HG02678 (cell line): ENCODE data around the gene KRT86.

Source experiments
- ATAC-seq: cut with Tn5 transposase; IDR thresholded peaks from one replicate; pipeline ENCODE4 v1.9.1; 2021; ENCODE audit warnings: mild to moderate bottlenecking, moderate library complexity; ENCODE audit not compliant: unreplicated experiment

Gene KRT86

GRCh38 chr12:52351196-52352059 lies 77.0 kb downstream of the KRT86 start:
- no peak for ATAC-seq

DNA sequence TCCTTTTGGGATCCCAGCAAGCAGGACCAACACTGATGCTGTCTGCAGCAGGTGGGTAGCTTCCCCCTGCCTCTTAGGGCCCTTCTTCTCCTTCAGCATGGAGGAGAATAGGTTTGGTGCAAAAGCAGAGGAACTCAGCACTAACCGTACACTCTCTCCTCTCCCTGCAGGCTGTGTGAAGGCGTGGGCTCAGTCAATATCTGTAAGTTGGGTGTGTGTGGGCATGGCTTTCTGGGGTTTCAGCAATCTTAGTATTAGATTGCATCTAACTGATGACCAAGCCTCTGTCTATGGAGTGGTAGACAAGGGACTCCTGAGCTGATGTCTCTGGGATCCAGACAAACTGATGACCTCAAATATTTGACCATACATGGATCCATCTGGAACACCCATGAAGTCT lies 78.5 kb downstream of the KRT86 start:
- ATAC-seq: no peak

DNA sequence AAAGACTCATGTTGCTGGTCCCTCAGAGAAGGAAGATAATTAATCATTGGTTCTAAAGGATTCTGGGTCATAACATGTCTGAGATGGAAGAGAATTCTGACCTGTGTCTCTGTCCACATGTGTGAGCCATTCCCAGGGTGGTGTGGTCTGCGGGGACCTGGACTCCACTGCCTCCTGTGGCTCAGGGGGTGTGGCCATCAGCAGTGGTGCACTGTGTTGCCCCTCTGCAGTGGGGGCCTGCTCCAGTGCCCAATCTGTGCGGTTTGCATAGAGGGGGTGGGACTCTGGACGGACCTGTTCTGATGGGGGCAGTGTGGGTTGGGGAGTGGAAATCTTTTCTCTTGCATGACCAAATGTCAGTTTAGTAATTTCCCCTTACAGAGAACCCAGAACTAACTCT lies 79.3 kb downstream of the KRT86 start:
- no peak for ATAC-seq

GRCh38 chr12:52354200-52354599 lies 79.8 kb downstream of the KRT86 start:
- ATAC-seq: no peak

- no peak for ATAC-seq
Measured at GRCh38 chr12:52355176-52355575, 80.7 kb downstream of the KRT86 start.

DNA sequence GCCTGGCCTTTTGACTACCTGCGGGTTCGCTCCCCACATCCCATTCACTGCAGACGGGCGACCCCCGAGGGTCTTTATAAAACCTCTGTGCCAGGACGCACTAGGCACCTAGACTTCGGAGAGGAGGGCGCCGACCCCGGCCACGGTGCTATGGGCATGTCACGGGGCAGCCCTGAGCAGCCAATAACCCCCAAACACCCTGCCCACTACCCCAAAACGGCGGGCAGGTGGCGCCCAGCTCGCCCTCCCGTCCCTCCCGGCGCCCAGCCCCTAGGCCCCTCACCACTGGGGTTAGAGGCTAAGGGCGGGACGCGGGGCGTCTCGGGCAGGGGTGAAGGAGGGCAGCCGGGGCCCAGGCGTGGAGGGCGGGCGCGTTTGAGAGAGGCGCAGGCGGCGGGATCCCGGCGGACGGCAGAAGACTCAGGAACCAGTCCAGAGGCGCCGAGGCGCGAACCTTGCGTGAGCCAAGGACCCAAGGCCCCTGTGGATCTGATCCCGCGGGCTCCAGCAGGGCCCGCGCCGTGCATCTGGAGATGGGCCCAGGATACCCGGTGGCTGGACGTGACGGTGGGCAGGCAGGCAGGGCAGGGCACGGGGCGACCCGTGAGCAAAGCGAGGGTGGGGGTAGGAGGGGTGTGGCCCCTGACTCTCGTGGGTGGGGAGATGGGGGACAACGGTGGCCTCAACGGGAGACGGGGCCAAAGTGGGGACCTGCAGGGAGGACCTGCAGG lies 81.8 kb downstream of the KRT86 start:
- no peak for ATAC-seq

DNA sequence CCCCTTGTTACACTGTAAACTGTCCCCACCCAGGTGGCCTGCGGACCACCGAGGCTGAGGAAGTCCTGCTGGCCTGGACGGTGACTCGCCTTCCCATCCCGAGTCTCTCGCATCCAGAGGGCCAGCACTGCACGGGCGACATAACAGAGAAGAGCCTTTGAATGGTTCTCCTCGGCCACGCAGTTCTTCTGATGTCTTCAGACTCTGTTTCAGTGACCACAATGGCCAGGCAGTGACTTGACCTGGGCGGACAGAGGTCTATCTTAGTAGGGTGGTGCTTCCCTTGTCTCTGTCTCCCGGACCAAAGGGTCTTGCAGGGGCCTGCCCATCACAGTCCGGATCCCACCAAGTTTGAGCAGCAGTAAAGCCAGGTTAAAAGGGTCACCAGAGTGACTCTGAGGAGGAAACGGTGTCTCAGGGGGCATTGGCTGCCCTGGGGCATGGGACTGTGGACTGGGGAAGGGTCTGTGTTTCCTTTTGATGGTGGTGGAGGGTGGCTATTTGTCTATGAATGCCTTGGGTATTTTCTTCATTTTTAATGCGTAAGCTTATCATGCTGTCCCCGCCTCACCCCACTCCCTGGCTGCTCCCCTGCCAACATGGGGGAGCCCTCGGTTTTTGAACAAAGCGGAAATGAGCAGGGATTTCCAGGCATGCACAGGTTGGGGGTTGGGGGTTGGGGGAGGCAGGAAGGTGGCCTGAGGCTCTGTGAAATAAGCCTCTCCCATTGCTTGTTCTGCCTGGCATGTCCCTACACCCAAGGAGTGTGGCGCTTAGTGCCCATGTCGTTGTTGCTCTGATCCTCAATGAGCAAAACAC lies 82.5 kb downstream of the KRT86 start:
- no peak for ATAC-seq
